ENCODE measurements around the gene CDC5L. TPM values are rescaled to one million over a fixed set of nuclear protein-coding genes. Genes with fewer than 3 reads are reported as not detected.

CDC5L gene
- total RNA-seq, 1 donor from 2014 or later = 20.1 TPM

DNA sequence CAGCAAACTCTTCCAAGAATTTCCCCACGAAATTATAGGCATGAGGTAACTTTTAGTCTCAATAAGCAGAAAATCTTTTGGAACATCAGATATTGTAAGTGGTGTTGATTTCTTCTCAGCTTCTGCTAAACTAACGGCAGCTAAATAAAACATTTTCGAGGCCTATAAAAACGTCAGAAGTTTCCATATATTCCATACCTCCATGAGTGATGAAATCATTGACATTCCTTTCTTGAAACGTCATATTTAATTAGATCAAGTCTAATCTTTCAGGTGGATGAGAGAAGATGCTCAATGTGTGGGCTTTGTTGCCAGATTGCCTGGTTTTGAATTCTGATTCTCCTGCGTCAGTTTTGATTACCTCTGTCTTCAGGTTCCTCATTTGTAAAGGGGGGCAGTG is 81.3 kb downstream of the CDC5L start:
- intact Hi-C loops (cut with micrococcal nuclease) = no loop called here
- DNase-seq = no peak
- ATAC-seq = no peak

DNA sequence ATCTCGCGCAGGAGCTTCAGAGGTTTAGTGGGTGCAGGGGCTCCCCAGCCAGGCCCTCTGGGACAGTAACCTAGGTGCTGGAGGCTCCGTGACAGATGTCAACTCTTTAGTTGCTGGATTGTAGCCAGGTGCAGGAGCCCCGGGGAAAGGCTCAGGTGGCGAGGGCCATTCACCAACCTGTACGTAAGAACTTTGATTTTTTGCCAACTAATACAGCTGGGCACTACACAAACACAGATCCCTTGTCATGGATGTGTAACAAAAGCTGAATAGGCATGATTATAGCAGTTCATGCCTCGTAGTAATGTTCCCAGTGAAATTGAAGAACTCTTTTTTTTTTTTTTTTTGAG is 82.6 kb downstream of the CDC5L start:
- DNase-seq (no peak), ATAC-seq (no peak)
- intact Hi-C loops (cut with micrococcal nuclease) = loop anchor here (10.0 kb wide), 1 partner anchor 175 kb away; no protein-coding TSS in a partner anchor

DNA sequence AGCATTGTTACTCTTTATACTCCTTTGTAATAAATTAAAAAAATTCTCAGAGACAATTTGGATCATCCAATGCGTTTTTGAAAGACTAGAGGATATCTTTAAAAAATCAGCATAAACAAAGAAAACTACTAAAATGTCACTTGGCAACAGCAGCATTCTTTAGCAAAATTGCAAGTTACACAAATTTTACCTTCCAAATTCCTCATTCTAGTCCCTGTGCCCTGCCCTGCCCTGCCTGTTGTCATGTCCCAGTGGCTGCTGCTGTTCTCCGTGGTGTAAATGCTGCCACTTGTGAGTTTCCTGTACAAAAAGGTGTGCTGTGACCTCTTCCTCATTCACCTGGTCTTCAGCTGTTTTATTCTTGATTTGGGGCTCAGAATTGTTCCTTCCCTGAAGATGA is 83.2 kb downstream of the CDC5L start:
- no peak for ATAC-seq

DNA sequence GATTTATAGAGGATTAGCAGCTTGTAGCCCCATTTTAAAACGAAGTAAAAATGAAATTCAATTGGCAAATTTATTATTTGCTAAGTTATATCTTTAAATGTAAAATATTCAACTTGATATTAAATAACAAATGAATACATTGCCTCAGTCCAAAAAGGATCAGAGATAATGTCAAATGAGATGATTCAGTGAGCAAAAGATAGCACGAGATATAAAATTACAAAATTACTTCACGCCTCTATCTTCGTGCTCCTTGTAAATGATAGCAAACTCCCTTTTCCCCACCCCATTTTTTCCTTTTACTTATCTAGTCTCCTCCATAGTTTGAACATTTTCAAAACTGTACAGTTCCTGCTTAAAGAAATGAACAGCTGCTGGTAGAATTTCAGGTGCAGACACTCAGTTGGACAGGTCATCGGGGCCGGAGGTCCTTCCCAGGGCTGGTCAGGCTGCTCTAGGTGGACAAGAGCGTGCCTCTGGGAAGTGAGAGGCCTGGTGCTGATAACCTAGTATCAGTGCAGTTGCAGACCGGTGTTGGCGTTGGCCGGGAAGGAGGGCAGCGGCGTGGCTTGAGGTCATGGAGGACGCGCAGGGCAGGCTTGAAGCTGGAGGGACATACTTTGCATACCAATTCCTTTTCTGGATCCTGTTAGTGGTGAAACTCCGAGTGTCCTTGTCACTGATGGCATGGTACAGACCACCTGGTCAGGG is 83.9 kb downstream of the CDC5L start:
- DNase-seq (peak; percentile 59), ATAC-seq (peak; percentile 71)
- intact Hi-C loops (cut with micrococcal nuclease) = loop anchor here (10.0 kb wide), 1 partner anchor 173 kb away; no protein-coding TSS in a partner anchor

More for the DNA sequence above, 83.2 kb downstream of the CDC5L start:
- no peak for DNase-seq
- intact Hi-C loops (cut with micrococcal nuclease) = loop anchor here (10.0 kb wide), 1 partner anchor 174 kb away; no protein-coding TSS in a partner anchor

DNA sequence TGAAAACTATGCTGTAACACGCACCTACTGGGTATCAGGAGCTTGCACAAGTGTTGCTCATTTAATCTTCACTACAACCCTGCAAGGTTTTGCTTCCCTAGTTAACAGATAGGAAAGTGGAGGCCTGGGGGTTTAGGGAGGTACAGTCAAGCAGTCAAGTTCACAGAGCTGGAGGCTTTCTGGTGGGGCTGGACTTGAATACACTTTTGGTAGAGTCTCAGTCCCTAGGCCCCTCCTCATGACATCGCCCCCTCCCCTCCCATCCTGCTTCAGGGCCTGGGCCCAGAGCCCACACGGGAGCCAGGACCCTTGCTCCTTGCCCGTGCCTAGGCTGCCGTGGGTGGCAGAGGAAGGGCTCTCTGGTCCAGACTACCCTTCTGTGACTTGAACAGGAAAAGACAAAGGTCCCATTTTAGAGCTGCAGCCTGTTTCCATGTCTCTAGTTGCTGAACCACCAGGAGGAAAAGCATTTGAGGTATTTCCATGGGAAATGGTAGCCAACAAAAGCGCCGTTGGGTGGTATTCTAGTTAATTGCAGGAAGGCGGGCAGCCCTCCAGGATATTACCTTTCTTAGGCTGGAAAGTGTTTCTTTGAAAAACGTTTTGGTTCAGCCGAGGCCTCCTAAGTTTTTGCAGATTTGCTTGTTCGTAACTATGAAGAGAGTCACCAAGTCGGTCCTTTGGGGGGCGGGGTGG is 84.9 kb downstream of the CDC5L start:
- no peak for DNase-seq
- intact Hi-C loops (cut with micrococcal nuclease) = loop anchor here (10.0 kb wide), 1 partner anchor 172 kb away; no protein-coding TSS in a partner anchor
- no peak for ATAC-seq

DNA sequence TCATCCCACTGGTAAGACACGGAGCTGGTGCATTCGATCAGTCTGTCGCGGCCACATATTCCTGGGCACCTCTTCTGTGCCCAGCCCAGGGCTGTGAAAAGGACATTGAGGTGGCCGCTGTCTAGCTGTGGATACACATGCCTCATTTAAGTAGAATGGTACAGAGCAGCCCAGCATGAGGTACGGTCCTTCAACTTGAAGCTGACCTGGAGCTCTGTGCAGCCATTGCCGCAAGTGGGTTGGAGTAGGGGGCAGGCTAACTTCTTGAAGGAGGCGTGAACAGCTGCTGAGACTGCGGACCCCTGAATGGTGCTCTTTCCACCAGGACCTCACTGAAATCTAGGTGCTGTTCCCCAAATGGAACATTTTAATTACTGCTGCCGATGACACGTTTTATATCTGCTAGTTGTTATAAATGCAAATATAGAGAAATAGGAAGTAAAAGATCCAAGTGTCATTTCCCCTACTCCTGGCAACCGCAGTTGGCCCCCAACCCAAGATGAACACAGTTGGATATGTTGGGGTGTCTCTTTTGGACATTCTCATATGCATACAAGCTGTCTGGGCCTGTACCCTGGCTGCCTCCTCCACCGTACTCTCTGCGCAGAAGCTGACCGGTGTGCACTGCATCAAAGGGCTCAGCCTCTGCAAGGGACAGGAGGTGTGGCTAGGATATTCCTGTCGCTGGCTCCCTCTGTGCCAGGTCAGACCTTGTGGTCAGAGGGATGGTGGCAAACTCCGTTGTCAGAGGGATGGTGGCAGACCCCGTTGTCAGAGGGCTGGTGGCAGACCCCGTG is 86.1 kb downstream of the CDC5L start:
- intact Hi-C loops (cut with micrococcal nuclease) = loop anchor here (10.0 kb wide), 1 partner anchor 171 kb away; no protein-coding TSS in a partner anchor
- DNase-seq = no peak
- ATAC-seq = no peak

DNA sequence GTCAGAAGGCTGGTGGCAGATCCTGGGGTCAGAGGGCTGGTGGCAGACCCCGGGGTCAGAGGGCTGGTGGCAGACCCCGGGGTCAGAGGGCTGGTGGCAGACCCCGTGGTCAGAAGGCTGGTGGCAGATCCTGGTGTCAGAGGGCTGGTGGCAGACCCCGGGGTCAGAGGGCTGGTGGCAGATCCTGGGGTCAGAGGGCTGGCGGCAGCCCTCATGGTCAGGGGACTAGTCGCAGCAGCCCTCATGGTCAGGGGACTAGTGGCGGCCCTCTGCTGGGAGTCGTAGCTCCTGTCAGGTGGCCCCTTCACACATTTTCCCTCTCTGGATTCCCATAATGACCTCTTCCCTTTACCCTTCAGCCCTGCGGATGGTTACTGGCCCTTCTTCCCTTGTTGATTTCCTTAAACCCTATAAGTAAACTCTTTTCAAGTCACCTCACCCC is 86.7 kb downstream of the CDC5L start:
- intact Hi-C loops (cut with micrococcal nuclease) = loop anchor here (10.0 kb wide), 1 partner anchor 171 kb away; no protein-coding TSS in a partner anchor
- ATAC-seq (no peak), DNase-seq (no peak)

DNA sequence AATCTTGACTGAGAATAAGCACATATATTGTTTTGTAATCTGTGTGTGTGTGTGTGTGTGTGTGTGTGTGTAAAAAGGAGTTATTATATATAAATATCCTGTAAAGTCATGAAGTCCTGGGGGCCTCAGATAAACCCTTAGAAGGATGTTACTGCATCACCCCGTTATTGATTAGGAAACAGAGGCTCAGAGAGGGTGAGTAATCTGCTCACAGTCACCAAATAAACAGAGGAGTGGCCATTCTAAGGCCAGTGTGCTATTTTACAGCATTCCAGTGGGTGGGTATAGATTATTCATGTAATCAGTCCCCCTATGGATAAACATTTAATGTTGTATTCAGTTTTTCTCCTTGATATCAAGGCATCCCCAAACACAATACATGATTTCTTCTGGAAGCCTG is 87.1 kb downstream of the CDC5L start:
- intact Hi-C loops (cut with micrococcal nuclease) = loop anchor here (10.0 kb wide), 1 partner anchor 170 kb away; no protein-coding TSS in a partner anchor
- DNase-seq (no peak), ATAC-seq (no peak)

DNA sequence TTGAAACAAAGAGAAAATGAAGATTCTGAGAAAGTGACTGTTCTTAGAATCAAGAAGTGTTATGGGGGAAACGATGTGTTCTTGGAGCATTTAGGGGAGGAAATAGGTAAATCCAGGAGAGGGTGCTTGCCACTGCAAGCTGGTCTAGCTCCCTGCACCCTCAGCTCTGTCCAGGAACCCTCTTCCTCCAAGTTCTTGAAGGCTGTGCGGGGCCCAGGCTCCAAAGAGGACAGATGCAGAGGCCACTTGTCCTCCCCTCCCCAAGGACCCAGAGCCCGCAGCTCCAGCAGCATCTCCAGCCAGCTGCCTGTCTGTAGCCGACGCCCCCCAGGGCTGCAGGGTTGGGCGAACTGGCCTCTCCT is 87.9 kb downstream of the CDC5L start:
- intact Hi-C loops (cut with micrococcal nuclease) = loop anchor here (10.0 kb wide), 1 partner anchor 169 kb away; no protein-coding TSS in a partner anchor
- ATAC-seq = peak; percentile 5
- no peak for DNase-seq

DNA sequence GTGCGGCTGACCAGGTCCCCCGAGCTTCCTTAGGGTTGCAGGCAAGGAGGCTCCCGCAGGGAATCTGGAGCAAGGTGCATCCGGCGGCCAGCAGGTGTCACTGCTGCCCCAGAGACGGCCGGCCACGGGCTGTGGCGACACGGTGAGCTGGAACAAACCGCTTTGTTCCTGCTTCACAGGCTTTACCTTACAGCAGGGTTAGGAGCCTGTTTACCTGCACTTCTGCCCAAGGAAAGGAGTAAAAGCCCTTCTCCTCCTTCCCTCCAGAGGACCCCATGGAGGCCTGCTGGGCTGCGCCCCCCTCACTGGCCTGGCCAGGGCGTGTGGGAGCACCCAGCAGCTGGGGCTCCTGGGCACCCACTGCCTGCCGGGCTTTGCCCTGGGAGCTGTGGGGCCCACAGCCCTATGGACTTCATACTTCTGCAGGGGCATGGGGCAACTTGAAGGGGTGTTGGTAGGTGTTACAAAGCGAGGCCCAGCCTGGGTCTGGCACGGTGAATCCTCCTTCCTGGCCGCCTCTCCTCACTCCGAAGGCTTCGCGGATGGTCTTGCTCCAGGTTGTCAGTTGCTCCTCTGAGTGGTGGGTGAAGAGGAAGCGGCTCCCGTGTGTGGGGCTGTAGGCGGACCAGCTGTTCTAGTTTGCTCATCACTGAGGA is 88.4 kb downstream of the CDC5L start:
- peak; percentile 86 for DNase-seq
- intact Hi-C loops (cut with micrococcal nuclease) = loop anchor here (10.0 kb wide), 1 partner anchor 169 kb away; no protein-coding TSS in a partner anchor
- peak; percentile 83 for ATAC-seq

DNA sequence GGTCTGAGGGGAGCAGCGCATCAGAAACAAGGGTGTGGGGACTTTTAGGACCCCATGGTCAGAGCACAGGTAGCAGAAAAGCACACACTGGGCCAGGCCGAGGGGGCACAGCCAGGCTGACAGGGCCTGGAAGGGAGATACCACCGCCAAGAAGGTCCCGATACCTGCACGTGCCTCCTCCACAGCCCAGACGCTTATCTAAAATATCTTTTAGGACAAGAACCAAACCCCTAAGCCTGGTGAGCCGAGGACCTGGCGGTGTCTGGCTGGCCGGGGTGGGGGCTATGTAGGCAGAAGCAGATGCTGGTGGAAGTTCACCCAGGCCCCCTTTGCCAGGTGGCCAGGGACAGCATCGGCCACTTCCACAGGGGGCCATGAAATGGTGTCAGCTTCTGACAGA is 89.3 kb downstream of the CDC5L start:
- intact Hi-C loops (cut with micrococcal nuclease) = loop anchor here (10.0 kb wide), 1 partner anchor 168 kb away; no protein-coding TSS in a partner anchor
- DNase-seq (no peak), ATAC-seq (no peak)

DNA sequence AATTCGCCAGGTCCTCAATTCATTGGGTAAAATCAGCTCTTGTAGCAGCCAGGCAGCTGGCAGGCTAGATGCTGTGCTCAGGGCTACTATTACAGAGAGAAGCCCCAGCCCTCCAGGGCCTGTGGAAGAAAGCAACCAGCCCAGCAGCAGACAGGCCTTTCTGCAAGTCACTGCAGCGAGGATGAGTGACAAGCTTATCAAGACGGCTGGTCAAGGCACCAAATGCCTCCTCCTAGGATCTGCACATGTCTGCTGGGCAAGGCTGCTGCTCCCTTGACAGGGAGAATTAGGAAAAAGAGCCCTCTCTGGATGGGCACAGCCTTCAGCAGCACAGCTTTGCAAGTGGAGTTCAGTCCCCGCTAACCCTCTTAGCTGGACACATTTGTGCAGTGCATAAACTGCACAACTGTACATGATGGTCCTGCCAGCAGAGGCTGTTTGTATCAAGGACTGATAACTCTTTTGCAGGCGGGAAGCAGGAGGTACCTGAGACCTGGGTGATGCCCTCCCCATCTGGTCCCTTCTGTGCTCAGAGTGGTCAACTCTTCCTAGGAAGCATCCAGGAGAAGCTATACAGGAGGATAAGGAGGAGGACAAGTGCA is 89.9 kb downstream of the CDC5L start:
- intact Hi-C loops (cut with micrococcal nuclease) = loop anchor here (10.0 kb wide), 1 partner anchor 167 kb away; no protein-coding TSS in a partner anchor
- DNase-seq (no peak), ATAC-seq (no peak)

DNA sequence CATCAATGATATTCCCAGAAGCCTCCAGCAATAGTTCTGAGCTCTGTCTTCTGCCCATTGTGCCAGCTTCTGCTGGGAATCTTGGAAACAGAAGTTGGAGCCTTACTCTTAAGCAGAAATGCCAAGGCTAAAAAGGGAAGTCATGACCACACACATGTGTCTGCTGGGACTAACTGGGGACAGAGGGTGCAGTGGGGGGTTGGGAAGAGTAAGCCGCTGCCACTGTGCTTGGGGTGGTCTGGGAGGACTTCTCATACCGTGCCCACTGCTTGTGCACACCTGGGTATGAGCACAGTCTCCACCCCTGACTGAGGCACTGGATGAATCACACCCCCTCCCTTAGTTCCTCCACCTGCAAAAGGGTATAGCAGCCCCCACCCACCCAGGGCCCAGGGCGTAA is 90.7 kb downstream of the CDC5L start:
- DNase-seq (no peak), ATAC-seq (peak; percentile 44)
- intact Hi-C loops (cut with micrococcal nuclease) = loop anchor here (10.0 kb wide), 1 partner anchor 167 kb away; no protein-coding TSS in a partner anchor

DNA sequence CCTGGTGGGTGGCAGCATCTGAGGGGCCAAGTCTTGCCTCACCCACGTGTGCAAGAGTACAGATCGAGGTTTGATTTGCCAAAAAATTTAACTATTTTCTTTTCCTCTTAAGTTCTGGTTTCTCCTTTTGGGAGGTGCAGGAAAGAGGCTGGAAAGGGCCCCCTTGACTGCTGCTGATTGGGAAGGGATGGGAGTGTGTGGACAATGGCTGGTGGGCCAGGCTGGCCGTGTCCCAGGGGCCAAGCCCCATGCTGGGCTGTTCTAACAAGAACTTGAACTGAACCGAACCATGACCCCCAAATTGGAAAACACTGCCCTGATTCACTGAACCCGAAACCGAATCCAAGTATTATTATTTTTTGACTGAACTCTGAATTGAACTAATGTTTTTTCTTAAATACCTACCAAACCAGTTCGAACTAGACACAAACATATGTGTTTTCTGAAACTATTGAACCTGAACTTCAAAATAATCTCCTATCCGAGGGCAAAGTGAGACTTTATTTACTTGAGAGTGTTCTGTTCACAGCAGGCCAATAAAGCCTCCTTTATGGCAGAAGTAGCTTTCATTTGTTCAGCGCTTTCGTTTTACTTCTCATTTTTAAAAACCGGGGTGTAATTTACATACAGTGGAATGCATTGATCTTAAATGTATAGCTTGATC is 91.2 kb downstream of the CDC5L start:
- ATAC-seq = no peak
- intact Hi-C loops (cut with micrococcal nuclease) = loop anchor here (10.0 kb wide), 1 partner anchor 166 kb away; no protein-coding TSS in a partner anchor
- DNase-seq = no peak

DNA sequence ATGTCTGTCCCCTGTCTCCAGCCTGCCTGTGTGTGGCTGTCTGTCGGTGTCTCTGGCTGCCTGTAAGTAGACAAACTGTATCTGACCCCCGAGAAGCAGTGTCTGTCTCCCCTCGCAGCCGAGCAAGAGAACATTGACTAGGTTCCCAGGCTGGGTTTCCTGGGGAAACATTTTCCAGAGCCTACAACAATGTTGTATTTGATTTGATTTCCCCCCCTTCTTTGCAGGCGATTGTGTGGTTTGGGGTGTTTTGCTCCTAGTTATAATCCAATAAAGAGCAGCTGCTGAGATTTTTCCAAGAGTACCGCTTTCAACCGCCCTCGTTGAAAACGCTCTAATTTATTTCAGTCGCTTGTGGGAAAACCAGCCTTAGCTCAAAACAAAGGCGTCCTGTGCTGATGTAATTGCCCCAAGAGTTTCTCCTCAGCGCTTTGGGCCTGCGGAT is 92.6 kb downstream of the CDC5L start:
- DNase-seq = no peak
- intact Hi-C loops (cut with micrococcal nuclease) = no loop called here

DNA sequence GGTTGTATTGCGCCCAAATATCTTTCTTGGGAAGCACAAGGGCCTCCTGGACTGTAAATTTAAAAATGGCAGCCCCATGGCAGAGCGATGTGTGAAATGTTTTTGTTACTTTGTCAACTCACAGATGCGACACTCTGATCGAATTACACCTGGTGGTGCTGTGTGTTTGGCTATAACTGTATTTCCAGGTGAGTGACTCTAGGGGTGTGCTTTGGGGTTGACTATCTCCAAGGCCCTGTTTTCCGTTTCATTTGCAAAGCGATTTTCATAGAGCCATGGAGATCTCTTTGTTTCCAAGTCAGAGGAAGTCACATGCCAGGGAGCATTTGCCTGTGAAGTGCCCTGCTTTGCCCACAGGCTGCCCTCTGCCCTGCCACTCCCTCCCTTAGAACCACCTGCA is 93.5 kb downstream of the CDC5L start:
- no peak for DNase-seq
- intact Hi-C loops (cut with micrococcal nuclease) = no loop called here
- no peak for ATAC-seq

More for the DNA sequence above, 92.6 kb downstream of the CDC5L start:
- no peak for ATAC-seq

DNA sequence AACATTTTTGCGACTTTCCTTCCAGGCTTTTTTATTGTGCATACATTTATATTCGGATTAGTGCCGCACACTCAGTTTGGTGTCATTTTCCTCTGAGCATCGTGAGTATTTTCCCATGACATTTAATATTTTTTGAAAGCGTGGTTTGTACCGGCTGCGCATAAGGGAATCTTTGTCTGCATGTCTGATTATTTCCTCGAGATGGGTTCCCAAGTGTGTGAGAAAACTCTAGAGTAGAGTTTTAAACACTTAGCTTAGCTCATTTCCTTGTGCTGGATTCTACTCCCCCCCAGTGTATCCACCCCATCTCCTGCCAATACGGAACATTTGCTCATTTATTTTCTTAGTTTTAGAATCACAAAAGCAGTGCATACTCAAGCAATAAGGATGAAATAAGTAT is 94.3 kb downstream of the CDC5L start:
- no peak for DNase-seq
- intact Hi-C loops (cut with micrococcal nuclease) = no loop called here
- ATAC-seq = peak; percentile 40

Measured in left ventricle myocardium superior (tissue), 1 donor.